Lung (tissue), 12 donors: ENCODE results near the gene SIAH3. TPM values are rescaled to one million over a fixed set of nuclear protein-coding genes. Genes with fewer than 3 reads are reported as not detected.

Source experiments
- ATAC-seq: fragments of 200-7000 bp; cut with Tn5 transposase; one replicate; pipeline ENCODE4 v1.9.1; 2020; ENCODE audit warnings: moderate number of reproducible peaks; ENCODE audit not compliant: insufficient read depth, low FRiP score
- DNase-seq, 3 donors: peaks; one replicate each; pipeline ENCODE4 v3.0.0-alpha.2; 2013 to 2017
- H3K27ac ChIP-seq, 2 donors: one replicate each; pipeline ENCODE4 v1.5.1; 2013; ENCODE audit warnings: mild to moderate bottlenecking in 2 of 2, moderate library complexity in 2 of 2, control low read depth in 1 of 2, inconsistent platforms in 1 of 2, low read depth in 1 of 2, low read length in 1 of 2
- H3K27me3 ChIP-seq, 3 donors: one replicate each; pipeline ENCODE4 v1.5.1; 2013; ENCODE audit warnings: low read length in 2 of 3; ENCODE audit not compliant: control insufficient read depth in 3 of 3, insufficient read depth in 3 of 3
- H3K36me3 ChIP-seq, 4 donors: one replicate each; pipeline ENCODE4 v1.5.1; 2013; ENCODE audit warnings: low read length in 4 of 4, mild to moderate bottlenecking in 1 of 4, moderate library complexity in 1 of 4; ENCODE audit not compliant: control insufficient read depth in 4 of 4, insufficient read depth in 4 of 4
- H3K4me1 ChIP-seq, 5 donors: one replicate each; pipeline ENCODE4 v1.5.1; 2013; ENCODE audit warnings: low read length in 5 of 5, mild to moderate bottlenecking in 2 of 5, moderate library complexity in 1 of 5; ENCODE audit not compliant: control insufficient read depth in 5 of 5, insufficient read depth in 5 of 5
- H3K4me3 ChIP-seq: one replicate; pipeline ENCODE4 v1.5.1; 2013; ENCODE audit warnings: mild to moderate bottlenecking, control low read depth, moderate library complexity
- H3K9ac ChIP-seq, 2 donors: one replicate each; pipeline ENCODE4 v1.5.1; 2013; ENCODE audit warnings: low read length in 2 of 2, control low read depth in 1 of 2; ENCODE audit not compliant: insufficient read depth in 1 of 2
- H3K9me3 ChIP-seq, 4 donors: one replicate each; pipeline ENCODE4 v1.5.1; 2013; ENCODE audit warnings: low read length in 3 of 4, mild to moderate bottlenecking in 1 of 4, moderate library complexity in 1 of 4; ENCODE audit not compliant: control insufficient read depth in 4 of 4, insufficient read depth in 3 of 4
- WGBS, 2 donors: extraction: QIAGEN DNeasy Blood & Tissue Kit; methylation state at CpG; one replicate each; pipeline ENCODE4 v1.1.7; 2013; 5-methylcytosine and 5-hydroxymethylcytosine counted together
- polyA plus RNA-seq, 2 donors: library from polyadenylated mRNA; stranded (reverse); fragments of 200-250 nt; gene quantifications; one replicate each; pipeline ENCODE4 v1.2.1, GENCODE V29; 2013
- total RNA-seq, 2 donors: library from RNA; depleted of rRNA in 1 of 2; stranded (reverse); fragments of >200 nt in 1 of 2; gene quantifications; one replicate each; pipeline ENCODE4 v1.2.1, GENCODE V29; 2014 to 2021
- TF ChIP-seq, protein P1 (sequence below): IDR thresholded peaks from 2 replicates; pipeline ENCODE4 v1.5.1; 2012; ENCODE audit warnings: mild to moderate bottlenecking; ENCODE audit errors: control extremely low read depth, extremely low read depth
- donor health status: control.
- donor health status: control.
- donor health status: Bipolar disorder and iron deficiency.
- donor health status: healthy.
- donor health status: DM: yes; HTN: yes; CAD: no.

Gene SIAH3
- total and polyA plus RNA-seq, 4 donors: 0.03 to 0.31 (median 0.05) TPM

DNA sequence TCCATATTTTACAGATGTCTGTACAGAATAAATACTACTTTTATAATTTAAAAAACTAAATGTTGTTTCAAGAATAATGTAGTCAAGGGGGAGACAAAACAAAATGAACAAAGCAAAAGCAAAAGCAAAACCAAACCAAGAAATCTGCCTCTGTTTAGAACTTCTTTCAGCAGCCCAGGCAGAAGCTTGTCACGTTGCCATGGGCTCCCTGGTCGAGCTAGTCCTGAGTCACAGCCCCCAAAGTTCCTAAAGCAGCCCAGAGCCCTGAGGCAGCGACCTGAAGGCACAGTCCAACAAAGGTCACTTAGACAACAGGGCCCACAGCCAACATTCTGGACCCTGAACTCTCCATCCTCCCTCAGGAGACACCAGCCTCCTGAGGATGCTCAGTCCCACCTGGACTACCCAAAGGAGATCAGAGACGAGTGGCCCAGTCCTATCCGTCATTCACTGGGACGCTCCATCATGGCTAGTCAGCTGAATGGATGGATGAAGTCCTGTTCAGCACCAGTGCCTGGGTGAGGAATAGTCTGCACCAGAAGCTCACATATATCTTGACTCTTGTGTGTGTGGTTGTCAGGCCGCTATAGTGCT, 41.7 kb downstream of the SIAH3 start:
- no peak overlapping the region for H3K4me3 ChIP-seq
- TF ChIP-seq, protein P1, sequence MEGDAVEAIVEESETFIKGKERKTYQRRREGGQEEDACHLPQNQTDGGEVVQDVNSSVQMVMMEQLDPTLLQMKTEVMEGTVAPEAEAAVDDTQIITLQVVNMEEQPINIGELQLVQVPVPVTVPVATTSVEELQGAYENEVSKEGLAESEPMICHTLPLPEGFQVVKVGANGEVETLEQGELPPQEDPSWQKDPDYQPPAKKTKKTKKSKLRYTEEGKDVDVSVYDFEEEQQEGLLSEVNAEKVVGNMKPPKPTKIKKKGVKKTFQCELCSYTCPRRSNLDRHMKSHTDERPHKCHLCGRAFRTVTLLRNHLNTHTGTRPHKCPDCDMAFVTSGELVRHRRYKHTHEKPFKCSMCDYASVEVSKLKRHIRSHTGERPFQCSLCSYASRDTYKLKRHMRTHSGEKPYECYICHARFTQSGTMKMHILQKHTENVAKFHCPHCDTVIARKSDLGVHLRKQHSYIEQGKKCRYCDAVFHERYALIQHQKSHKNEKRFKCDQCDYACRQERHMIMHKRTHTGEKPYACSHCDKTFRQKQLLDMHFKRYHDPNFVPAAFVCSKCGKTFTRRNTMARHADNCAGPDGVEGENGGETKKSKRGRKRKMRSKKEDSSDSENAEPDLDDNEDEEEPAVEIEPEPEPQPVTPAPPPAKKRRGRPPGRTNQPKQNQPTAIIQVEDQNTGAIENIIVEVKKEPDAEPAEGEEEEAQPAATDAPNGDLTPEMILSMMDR: no peak
- ATAC-seq: no peak
- no peaks in the 10 kb centered on the region for H3K9me3 ChIP-seq
- no peaks in the 10 kb centered on the region for H3K27me3 ChIP-seq
- no peak overlapping the region for H3K9ac ChIP-seq
- peaks cover 0 to 2% (median 0%) of the 10 kb centered on the region in 5 donors for H3K4me1 ChIP-seq
- H3K36me3 ChIP-seq: no peaks in the 10 kb centered on the region
- DNase-seq: no peak
- H3K27ac ChIP-seq: no peak overlapping the region
- 61 to 72% methylated on average over 7 of the region's 7 CpGs for WGBS, 2 donors

DNA sequence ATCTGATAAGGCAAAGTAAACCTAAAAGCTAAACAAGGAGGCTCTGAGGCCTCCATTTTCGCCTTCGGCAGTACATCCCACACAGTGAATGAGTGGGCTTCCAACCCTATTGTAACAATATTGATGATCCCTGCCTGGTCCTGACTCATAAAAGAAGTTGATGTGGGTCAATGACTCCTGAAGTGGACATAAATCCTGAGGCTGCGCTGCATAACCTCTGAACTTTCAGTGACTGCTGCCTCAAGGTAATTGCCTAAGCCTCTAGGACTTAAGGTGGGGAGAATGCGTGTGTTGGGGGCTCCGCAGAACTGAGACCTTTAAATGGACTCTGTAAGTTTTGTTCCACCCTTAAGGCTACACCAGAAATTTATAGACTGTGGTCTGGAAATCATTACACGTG, 42.6 kb downstream of the SIAH3 start:
- Histone ChIP-seq H3K9ac (no peak overlapping the region), H3K4me3 (no peak overlapping the region), H3K4me1 (peaks cover 0 to 2% (median 0%) of the 10 kb centered on the region in 5 donors), H3K9me3 (no peaks in the 10 kb centered on the region), H3K27me3 (no peaks in the 10 kb centered on the region), H3K27ac (no peak overlapping the region), H3K36me3 (no peaks in the 10 kb centered on the region)
- ATAC-seq (no peak), DNase-seq (no peak)
- 85 to 94% methylated on average over 6 of the region's 6 CpGs for WGBS, 2 donors
- TF ChIP-seq, protein P1: no peak

DNA sequence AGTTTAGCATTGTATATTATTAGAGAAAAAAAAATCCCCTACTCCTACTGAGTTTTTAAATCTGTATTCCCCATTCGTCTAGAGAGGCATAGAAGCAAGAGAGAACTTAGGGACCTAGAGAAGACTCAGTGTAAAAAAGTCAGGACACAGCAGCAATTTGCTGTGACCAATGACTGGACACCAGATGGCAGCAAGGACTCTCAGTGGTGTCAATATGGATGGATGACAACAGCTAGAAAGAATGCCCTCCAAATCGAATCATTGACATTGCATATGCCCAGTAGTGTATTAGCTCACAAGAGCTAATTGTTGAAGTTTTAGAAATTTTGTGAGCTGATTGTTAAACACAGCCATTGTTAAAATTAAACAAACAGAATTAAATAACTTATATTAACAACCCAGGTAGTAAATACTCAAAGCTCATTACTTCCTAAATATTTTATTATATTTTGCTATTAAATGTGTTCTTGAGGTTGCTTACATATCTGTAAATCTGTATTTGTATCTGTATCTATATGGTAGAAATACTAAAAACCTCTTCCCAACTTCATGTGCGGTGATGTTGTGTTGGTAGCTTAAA, 43.9 kb downstream of the SIAH3 start:
- H3K9ac ChIP-seq: no peak overlapping the region
- DNase-seq (peak in 2 of 3 donors; percentile 48 to 51), ATAC-seq (no peak)
- 47 to 61% methylated on average over 3 of the region's 3 CpGs for whole genome bisulfite sequencing, 2 donors
- no peaks in the 10 kb centered on the region for H3K27me3 ChIP-seq
- no peaks in the 10 kb centered on the region for H3K9me3 ChIP-seq
- no peak overlapping the region for H3K4me3 ChIP-seq
- TF ChIP-seq, protein P1: peak; percentile 36
- no peak overlapping the region for H3K27ac ChIP-seq
- no peaks in the 10 kb centered on the region for H3K36me3 ChIP-seq
- no peaks in the 10 kb centered on the region for H3K4me1 ChIP-seq
